B cell (primary cell): ENCODE measurements around the gene GPBP1.

Experiments used
- CTCF ChIP-seq: fragments of 200-600 bp; IDR thresholded peaks from one replicate; pipeline ENCODE4 v1.8.0; 2022; ENCODE audit warnings: antibody characterized with exemption, mild to moderate bottlenecking
- EZH2 ChIP-seq: IDR thresholded peaks from 2 replicates; pipeline ENCODE4 v1.6.1; 2012; ENCODE audit warnings: borderline replicate concordance, low read depth, mild to moderate bottlenecking, moderate library complexity, low read length; ENCODE audit not compliant: insufficient read depth, poor library complexity, severe bottlenecking

GRCh38 chr5:57267805-57268204 is 93.9 kb downstream of the GPBP1 start:
- no peak for TF ChIP-seq CTCF
- TF ChIP-seq EZH2, result no peak
